GM06990 (cell line): ENCODE data around the gene SLC6A20.

Experiments
- DNase-seq: peaks from one replicate; pipeline ENCODE4 v3.0.0-alpha.2; 2011; ENCODE audit not compliant: insufficient read length; ENCODE audit errors: extremely low read depth
- H3K27me3 ChIP-seq: replicated peaks from 2 replicates; pipeline ENCODE4 v1.6.0; 2011; ENCODE audit warnings: low read length; ENCODE audit not compliant: control insufficient read depth, insufficient read depth
- H3K36me3 ChIP-seq: 2 replicates; pipeline ENCODE4 v1.5.1; 2011; ENCODE audit warnings: low read length; ENCODE audit not compliant: control insufficient read depth, insufficient read depth
- H3K4me3 ChIP-seq: replicated peaks from 2 replicates; pipeline ENCODE4 v1.5.1; 2011; ENCODE audit warnings: low read depth, mild to moderate bottlenecking, control low read depth, low read length
- TF ChIP-seq, protein P1 (sequence below): IDR thresholded peaks from 2 replicates; pipeline ENCODE4 v1.5.1; 2011; ENCODE audit warnings: low read length, control low read depth, mild to moderate bottlenecking, inconsistent platforms; ENCODE audit not compliant: insufficient read depth, poor library complexity, severe bottlenecking

SLC6A20 gene, protein sequence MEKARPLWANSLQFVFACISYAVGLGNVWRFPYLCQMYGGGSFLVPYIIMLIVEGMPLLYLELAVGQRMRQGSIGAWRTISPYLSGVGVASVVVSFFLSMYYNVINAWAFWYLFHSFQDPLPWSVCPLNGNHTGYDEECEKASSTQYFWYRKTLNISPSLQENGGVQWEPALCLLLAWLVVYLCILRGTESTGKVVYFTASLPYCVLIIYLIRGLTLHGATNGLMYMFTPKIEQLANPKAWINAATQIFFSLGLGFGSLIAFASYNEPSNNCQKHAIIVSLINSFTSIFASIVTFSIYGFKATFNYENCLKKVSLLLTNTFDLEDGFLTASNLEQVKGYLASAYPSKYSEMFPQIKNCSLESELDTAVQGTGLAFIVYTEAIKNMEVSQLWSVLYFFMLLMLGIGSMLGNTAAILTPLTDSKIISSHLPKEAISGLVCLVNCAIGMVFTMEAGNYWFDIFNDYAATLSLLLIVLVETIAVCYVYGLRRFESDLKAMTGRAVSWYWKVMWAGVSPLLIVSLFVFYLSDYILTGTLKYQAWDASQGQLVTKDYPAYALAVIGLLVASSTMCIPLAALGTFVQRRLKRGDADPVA

DNA sequence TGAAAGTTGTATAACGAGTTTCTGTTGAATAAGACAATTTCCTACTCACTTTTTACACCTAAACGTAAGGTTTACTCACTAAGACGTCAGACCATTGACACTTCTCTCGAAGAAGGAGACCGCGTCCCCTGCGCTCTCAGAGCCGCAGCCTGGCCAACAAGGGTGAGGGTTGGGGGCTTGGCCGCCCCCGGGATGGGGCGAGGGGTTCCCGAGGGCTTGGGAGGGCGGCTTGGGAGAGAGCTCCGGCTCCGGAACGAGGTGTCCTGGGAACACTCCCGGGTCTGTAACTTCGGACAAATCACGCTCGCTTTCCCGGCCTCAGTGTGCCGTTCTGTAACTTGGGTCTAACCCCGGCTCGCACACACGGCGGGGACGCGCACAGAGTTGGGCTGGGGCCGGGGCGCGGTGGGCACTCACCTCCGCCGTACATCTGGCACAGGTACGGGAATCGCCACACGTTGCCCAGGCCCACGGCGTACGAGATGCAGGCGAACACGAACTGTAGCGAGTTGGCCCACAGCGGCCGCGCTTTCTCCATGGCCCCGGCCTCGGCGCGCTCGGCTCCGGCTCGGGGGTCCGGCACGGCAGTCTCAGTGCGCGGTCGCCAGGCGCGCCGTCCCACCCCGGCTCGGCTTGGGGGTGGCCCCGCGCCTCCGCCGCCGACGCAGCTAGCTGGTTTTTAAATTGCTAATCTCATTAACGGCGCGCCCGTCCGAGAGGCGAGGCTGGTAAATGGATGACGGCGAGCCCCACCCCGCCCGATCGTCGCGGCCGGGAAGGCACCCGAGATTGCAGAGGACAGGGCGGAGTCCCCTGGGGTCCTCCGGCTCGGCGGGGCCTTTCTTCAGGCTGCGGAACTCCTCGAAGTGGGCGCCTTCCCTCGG lies at the start of gene SLC6A20:
Gene SLC6A20, minus strand, starts transcription at position 655 of the 884 bp plus-strand sequence. Its CDS starts 117 bp downstream, at position 538.
- Histone ChIP-seq H3K4me3 (peak within 1 kb of the TSS; percentile 18; the same call in 1 of the 2 replicates), H3K27me3 (peaks cover 2% of the 10 kb centered on the region), H3K36me3 (no peaks in the 10 kb centered on the region)
- TF ChIP-seq, protein P1, sequence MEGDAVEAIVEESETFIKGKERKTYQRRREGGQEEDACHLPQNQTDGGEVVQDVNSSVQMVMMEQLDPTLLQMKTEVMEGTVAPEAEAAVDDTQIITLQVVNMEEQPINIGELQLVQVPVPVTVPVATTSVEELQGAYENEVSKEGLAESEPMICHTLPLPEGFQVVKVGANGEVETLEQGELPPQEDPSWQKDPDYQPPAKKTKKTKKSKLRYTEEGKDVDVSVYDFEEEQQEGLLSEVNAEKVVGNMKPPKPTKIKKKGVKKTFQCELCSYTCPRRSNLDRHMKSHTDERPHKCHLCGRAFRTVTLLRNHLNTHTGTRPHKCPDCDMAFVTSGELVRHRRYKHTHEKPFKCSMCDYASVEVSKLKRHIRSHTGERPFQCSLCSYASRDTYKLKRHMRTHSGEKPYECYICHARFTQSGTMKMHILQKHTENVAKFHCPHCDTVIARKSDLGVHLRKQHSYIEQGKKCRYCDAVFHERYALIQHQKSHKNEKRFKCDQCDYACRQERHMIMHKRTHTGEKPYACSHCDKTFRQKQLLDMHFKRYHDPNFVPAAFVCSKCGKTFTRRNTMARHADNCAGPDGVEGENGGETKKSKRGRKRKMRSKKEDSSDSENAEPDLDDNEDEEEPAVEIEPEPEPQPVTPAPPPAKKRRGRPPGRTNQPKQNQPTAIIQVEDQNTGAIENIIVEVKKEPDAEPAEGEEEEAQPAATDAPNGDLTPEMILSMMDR, result no peak
- DNase-seq, result peak; percentile 12

DNA sequence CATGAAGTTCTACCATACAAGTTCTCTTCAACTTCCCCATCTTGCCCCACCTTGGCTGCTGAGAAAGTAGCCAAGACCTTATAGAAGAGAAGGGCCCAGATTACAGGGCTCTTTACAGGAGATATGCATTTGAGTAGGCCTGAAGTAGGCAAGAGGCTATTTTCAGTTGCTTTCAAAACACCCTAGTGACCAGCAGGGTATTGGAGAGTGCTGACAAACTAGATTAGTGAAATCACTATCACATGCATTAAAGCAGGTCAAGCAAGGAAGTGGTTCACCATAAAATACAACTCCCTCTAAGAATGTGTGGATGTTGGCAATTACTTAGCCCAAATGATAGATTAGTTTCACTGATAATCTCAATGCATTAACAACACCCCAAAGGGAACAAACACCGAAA lies 48.3 kb upstream of the SLC6A20 start:
- TF ChIP-seq, protein P1, result no peak
- DNase-seq, result no peak
- Histone ChIP-seq H3K4me3 (no peak overlapping the region), H3K27me3 (no peaks in the 10 kb centered on the region; the same call in 1 of the 2 replicates), H3K36me3 (no peaks in the 10 kb centered on the region)

DNA sequence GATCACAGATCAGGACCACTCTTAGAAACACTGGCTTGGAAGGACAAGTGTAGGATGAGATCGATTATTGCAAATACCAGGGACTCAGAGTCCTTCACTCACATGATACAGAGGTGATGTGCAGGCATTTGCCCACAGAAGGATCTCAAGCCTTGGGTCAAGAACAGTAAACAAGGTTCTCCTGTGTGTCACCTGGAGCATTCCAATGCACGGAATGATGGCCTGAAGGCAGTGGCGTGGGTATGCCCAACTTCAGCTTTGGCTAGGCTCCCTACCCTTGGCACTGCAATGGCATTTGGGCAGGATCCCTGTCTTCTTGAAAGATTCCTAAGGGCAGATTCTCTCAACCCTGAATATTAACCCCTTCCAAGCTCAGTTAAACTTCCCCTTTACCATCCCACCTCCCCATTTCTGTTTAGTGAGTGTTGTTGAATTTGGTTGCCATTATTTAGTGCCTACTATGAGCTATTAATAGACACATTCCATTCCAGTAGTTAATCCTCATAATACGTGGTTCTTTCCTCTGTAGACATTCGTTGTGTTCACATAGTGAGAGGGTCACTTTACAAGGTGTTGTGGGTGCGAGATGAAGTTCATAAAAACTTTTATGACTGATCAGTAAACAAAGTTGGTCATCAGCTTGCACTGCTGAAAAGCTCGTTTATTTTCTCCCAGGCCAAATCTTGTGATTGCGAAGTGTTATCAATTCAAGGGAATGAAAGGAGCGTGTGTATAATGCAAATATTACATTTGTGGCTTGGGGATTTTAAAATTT lies 46.7 kb upstream of the SLC6A20 start:
- no peaks in the 10 kb centered on the region; the same call in 1 of the 2 replicates for H3K27me3 ChIP-seq
- no peak overlapping the region for H3K4me3 ChIP-seq
- H3K36me3 ChIP-seq, result no peaks in the 10 kb centered on the region
- TF ChIP-seq, protein P1, result no peak
- no peak for DNase-seq

DNA sequence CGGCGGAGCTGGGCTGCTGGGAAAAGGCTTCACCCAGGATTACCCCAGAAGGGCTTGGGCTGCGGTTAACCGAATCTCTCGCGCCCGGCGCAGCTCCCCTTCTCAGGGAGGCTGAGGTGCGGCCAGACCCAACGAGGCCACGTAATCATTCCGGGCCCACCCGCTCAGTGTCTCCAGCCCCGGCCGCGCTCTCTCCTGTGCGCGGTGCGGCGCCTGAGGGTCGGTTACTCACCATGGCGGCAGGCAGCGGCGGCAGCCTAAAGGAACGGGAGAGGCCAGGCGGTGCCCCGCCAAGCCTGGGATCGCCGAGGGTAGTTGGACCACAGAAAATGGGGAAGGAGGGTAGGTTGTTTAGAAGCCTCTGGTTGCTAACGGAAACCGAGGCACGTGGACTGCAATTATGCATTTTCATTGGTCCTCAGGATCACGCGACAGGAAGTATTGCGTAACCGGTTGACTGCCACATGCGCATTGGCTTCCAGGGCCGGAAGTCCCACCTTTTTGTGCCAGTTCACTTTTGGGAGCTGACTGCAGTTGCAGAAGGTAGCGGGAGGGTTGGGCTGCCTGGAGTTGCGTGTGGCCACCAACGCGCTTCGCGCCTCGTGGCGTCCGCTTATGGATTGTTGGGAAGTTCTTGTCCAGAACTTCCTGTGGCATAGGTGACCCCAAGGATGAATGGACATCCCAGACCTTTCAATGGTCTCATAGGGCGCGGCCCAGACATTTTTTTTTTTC lies 45.6 kb upstream of the SLC6A20 start, which contains the start of gene LZTFL1:
Gene LZTFL1, minus strand, starts transcription at position 363 of the 735 bp plus-strand sequence. Its CDS starts 128 bp downstream, at position 235.
- DNase-seq, result peak; percentile 80
- no peaks in the 10 kb centered on the region; the same call in 1 of the 2 replicates for H3K27me3 ChIP-seq
- TF ChIP-seq, protein P1, result no peak

DNA sequence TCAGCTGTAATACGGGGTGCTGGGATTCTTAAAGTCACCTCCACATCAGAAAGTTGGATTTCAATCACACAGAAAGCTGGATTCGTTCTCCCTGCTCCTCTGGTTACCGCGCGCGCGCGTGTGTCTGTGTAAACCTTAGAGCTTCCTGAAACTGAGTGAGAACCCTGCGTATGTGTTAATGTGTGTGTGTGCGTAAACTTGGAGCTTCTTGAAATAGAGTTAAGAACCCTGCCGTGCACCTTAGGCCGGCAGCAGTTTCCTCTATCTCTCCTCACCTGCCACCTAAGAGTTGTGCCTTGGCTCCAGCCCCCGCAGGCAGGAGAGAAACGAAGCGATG lies 45.1 kb upstream of the SLC6A20 start:
- H3K27me3 ChIP-seq, result no peaks in the 10 kb centered on the region; the same call in 1 of the 2 replicates
- TF ChIP-seq, protein P1, result no peak
- H3K4me3 ChIP-seq, result peak overlapping the region; percentile 86
- no peak for DNase-seq
- no peaks in the 10 kb centered on the region for H3K36me3 ChIP-seq

More for the DNA sequence above, 45.6 kb upstream of the SLC6A20 start, which contains the start of gene LZTFL1:
- Histone ChIP-seq H3K36me3 (no peaks in the 10 kb centered on the region), H3K4me3 (peak within 1 kb of the TSS; percentile 86)
